Hepatic stellate cell (primary cell): ENCODE measurements around the gene CABLES1.
"Not testable (repeated sequence)": the region's sequence is repeated elsewhere in the genome, so short reads cannot be mapped to it uniquely, and the experiment has no call there.

Experiments used
- DNase-seq: peaks from one replicate; pipeline ENCODE4 v3.0.0; 2011; ENCODE audit warnings: low spot score

CABLES1 gene

DNA sequence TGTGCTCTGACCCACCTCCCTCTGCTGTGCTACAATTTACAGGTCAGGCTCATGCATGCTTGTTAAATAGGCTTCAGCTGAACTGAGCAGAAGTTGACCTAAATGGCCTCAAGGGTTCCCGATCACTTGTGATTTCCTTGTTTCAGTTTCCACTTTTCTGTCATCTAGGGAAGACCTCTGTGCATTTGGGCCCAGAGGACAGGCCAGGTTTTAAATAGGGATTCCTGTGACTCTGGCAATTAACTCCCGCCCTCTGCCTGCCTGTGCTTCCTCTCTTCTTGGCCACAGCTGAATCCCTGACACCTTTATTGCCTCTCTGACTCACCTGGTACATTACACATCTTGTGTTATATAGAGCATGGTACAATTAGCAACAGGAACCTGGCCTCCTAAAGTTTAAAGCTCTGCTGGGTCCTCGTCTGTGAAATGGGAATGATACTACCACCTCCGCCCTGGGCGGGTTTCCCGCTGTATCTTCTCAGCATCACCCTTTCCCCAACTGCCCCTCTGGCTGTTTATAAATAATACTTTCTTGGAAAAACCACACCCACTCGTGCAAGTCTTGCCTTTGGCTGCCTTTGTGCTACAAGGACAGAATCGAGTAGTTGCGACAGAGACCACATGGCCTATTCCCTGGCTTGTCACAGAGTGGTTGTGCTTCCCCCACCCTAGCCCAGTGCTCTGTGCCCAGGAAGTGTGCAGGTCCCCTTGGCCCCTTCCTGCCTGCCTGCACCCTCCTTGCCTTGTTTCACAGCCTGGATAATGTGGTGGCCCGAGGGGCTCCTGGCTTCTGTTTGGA, 7.9 kb downstream of the CABLES1 start:
- DNase-seq = no peak

DNA sequence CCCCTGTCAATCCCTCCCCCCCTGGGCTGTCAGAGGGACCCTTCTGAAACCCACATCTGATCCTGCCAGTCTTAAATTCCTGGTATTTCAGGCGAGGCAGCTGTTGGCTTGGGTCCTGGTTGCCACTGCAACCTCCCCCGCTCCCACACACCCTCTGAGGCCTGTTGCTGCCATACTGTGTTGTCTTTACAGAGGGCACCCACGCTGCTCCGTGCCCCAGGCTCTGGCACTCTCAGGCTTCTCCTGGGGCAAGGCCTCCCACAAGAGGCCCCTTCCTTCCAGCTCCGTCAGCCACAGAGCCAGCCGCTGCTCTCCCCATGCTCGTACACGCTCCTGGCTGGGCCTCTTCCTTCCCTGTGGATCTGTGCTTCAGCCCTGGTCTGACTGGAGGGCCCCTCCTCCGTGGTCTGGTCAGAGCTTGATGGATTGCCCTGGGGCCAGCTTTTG, 8.6 kb downstream of the CABLES1 start:
- DNase-seq = no peak

- no peak for DNase-seq
Measured at GRCh38 chr18:23144640-23145039, 9.4 kb downstream of the CABLES1 start.

DNA sequence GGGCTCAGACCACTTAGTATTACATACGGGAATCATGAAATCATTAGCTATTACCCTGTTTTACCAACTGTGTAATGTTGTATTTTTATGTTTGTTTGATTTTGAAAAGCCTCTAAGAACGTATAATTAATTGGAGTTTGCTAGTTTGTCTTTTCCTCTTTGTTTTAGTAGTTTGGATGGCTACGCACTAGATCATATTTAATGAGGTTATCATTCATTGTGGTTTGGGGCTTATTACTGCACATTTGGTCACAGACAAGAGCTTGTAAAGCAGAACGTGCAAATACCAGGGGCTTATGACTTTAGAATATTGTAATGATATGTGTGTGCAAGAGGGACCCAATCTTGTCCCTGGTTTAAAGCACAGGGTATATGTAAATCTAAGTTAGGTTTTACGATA, 10.3 kb downstream of the CABLES1 start:
- DNase-seq = no peak

DNA sequence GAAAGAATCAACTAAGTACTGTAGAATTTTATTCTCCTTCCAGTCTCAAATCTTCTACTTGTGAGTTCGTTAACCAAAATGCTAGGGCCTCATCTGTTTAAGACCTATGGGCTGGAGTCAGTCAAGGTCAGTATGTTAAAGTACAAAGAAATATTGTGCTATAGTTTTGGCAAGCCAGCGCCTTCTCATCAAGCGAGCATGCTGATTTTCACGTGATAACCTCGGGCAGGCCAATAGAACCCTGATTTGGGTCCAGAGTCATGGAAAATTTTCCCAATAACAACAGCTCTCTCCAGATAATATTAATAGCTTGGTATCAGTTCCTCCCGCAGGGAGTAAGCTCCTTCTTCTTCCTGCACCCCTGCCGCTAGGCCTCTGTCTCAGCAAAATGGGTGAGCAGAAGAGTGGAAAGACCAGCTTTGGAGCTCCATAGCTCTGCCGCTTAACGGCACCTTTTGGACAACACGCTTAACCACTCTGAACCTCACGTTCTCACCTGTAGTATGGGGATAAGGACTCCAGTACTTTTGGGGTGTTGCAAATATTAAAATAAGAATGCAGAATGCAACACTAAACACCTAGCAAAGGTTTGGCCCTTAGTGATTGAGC, 11.7 kb downstream of the CABLES1 start:
- DNase-seq = no peak

GRCh38 chr18:23148382-23148781, 13.1 kb downstream of the CABLES1 start:
- no peak for DNase-seq

DNA sequence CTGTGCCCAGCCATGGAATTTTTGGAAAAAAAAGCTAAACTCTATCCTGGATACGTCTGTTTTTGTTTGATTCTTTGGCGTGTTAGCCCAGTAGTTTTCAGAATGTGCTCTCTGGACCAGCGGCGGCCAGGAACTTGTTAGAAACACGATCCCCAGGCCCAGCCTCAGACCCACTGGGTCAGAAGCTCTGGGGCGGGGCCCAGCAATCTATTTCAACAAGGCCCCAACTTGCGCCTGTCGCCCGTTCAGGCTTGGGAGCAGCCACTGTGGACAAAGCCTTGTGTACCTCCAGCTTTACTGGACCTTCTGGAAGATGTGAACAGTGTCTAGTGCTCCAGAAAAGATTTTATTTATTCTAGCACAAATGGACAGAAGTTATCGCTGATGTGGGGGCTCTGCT, 14.3 kb downstream of the CABLES1 start:
- no peak for DNase-seq

- no peak for DNase-seq
Measured at GRCh38 chr18:23151414-23152099, 16.3 kb downstream of the CABLES1 start.

- DNase-seq = no peak
Measured at GRCh38 chr18:23154030-23154429, 18.7 kb downstream of the CABLES1 start.

- no peak for DNase-seq
Measured at GRCh38 chr18:23154823-23155500, 19.7 kb downstream of the CABLES1 start.

DNA sequence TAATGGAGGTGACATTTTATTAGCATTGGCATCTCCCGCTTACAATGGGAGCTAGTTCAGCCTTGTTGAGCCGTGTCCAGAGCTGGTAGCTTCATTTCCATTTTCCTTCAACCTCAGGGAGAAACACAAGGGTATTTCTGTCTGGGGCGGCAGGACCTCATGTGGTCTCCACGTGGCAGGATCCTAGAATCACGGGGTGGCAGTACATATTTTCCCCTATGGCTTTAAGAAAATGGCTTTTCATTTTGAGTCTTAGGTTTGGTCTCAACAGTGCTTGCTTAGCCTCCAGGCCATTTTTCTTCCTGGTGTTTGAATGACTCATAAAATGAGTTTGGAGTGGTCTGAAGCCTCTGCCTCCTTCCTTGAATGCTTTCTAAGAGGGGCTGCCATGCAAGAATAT, 20.3 kb downstream of the CABLES1 start:
- DNase-seq = no peak

DNA sequence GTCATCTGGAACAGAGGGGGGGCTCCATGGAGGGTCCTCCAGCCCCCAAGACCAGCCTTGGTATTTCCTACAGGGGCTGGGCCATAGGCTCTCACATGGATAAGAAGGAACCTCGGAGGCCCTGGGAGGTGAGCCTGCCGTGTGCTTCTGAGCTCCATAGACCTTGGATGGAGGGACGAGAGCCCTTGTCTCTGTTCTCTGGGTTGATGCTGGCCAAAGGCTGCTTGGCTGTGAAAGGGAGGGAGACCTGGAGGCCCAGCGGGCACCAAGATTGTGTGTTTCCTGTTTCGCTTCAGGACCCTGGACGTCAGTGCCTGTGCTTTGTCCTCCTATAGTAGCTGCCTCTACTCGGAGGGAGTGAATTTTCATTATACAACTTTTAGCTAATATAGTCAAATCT, 20.8 kb downstream of the CABLES1 start:
- DNase-seq = no peak

- no peak for DNase-seq
Measured at GRCh38 chr18:23158058-23158457, 22.8 kb downstream of the CABLES1 start.

GRCh38 chr18:23158884-23159283, 23.6 kb downstream of the CABLES1 start:
- DNase-seq = not testable (repeated sequence)

- no peak for DNase-seq
Measured at GRCh38 chr18:23159344-23159743, 24.1 kb downstream of the CABLES1 start.

GRCh38 chr18:23162473-23162872, 27.2 kb downstream of the CABLES1 start:
- no peak for DNase-seq

DNA sequence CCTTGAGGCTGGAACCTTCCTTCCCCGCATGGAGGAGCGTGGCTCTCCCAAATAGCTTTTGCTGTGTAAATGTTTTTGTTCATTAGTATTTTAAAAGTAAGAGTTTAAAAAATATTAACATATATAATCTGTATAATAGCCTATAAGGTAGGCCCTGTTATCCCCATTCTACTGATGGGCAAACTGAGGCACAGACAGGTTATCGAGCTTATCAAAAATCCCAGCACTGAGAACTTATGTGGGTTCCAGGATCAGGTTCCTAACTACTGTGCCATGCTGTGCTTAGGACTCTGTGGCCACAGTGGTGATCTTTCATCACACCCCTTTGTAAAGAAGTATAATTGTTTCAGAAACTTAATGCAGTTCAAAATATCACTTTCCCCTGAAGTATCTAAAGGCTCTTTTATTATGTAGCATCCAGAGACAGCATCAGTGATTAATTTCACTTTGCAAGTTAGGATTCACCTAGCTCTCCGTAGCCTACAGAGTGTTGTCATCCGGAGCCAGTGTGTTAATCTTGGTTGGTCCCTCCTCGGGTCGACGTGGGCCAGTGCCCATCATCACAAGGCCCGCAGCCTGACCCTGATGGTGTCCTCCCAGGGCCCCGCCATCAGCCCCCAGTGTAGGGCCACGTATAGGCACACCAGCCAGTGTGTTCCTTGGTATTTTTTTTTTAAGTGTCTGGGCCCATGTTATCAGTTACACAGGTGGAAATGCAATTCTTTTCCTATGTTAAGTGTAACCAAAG, 28.7 kb downstream of the CABLES1 start:
- no peak for DNase-seq

GRCh38 chr18:23165271-23166068, 30.2 kb downstream of the CABLES1 start:
- DNase-seq = no peak

GRCh38 chr18:23166891-23167541, 31.7 kb downstream of the CABLES1 start:
- DNase-seq = peak; percentile 52

DNA sequence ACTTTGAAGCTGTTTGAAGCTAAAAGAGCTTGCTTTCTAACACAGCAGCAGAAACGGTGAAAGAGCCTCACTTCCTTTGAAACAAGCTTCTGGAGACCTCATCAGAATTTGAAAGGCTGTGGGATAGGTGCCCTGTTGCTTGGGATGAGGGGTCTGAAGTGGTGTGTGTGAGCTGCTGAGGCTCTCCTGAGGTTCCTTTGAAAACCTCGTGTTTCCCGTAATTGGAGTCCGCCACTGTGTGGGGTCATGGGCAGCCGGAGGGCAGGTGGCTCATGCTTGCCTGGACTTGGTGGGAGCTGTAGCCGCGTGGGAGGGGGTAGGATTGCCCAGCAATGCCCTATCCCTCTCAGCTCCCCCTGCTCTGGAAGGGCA, 34.4 kb downstream of the CABLES1 start:
- DNase-seq = no peak

DNA sequence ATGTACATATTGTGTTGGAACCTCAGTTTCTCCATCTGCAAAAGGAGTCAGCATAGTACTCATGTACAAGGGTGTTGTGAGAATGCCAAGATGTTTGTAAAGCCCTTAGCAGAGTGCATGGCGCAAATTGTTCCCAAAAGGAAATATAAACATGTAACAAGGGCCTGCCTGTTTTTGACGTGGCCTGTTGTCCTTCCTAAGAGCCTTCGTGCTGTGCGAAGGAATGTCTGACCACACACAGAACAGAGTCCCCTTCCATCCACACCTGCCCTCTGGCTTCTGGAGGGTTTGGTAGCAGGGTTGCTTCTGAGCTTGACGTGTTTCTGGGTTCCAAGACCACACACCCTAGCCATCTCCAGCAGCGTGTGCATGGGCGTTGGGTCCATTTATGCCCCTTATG, 34.9 kb downstream of the CABLES1 start:
- no peak for DNase-seq
